ENCODE results near the gene C2orf92. TPM values are rescaled to one million over a fixed set of nuclear protein-coding genes. Genes with fewer than 3 reads are reported as not detected.

C2orf92 gene
- total RNA-seq, 1 donor from 2014 or later, result 10.0 TPM

DNA sequence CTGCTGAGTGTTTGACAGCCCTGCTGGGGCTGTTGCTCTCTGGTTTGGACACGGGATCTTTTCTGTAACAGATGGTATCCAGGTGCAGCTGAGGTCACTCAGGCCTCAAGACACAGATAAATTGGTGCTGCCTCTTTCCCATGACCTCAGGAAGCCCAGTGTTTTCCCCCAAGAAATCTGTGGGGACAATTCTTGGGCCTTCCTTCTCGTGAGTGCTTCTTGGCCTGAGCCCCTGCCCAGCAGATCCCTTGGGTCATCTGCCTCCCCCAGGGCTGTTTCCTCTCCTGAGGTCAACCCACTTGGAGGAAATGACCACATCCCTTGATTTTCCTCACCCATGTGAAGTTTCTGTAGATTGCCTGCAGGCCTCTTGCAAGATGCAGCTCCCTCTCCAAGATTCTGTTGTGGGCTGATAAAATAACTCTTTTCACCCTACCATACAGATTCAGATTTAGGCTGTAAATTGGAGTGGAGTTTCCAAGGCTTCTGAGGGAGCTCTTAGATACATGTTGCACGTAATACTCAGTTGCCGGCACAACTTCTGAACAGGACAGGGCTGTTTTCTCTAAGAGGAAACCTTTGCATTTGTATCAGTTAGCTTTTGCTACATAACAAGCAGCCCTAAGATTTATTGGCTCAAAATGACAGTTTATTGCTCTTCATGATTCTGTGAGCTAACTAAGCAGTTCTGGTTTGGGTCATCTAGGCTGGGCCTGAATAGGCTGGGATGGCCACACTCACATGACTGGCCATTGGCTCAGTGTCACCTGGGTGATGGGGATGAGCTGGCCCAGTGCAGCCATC lies 57.0 kb downstream of the C2orf92 start:
- intact Hi-C loops (cut with micrococcal nuclease), result no loop called here

- intact Hi-C loops (cut with micrococcal nuclease), result no loop called here
Measured at GRCh38 chr2:97727296-97727695, 57.8 kb downstream of the C2orf92 start.

GRCh38 chr2:97728091-97728731 lies 58.7 kb downstream of the C2orf92 start:
- intact Hi-C loops (cut with micrococcal nuclease), result no loop called here

GRCh38 chr2:97730245-97730644 lies 60.7 kb downstream of the C2orf92 start:
- intact Hi-C loops (cut with micrococcal nuclease), result no loop called here

DNA sequence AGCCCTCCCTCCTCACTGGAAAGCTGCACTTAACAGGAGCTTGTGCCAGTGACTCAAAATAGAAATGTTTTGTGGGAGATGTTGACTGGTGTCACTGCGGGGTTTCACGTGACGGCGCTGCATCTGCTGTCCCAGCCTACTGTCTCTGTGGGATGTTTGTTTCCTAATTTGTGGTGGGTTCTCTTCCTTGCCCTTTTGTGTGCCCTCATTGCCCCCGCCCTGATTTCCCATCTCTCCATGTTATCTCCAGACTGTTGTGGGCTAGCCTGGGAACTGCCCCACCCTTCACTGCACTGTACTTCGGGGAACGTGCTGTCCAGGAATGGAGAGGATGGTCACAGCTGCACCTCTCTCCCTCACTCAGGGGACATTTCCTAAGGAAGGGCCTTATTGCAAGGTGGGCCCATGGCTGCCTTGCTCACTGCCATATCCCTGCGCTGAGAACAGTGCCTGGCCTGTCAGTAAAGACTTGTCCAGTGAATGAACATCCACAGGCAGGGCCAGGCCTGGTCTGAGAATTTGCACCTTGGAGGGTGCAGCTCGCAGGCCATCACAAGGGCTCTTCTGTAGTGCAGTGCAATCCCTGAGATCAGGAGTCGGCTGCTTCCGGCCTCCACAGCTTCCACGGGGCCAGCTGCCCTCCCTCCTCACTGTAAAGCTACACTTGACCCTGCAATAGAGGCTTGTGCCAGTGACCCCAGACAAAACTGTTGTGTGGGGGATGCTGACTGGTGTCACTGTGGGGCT lies 61.9 kb downstream of the C2orf92 start:
- intact Hi-C loops (cut with micrococcal nuclease), result no loop called here

- intact Hi-C loops (cut with micrococcal nuclease), result no loop called here
Measured at GRCh38 chr2:97732436-97733340, 63.2 kb downstream of the C2orf92 start.

DNA sequence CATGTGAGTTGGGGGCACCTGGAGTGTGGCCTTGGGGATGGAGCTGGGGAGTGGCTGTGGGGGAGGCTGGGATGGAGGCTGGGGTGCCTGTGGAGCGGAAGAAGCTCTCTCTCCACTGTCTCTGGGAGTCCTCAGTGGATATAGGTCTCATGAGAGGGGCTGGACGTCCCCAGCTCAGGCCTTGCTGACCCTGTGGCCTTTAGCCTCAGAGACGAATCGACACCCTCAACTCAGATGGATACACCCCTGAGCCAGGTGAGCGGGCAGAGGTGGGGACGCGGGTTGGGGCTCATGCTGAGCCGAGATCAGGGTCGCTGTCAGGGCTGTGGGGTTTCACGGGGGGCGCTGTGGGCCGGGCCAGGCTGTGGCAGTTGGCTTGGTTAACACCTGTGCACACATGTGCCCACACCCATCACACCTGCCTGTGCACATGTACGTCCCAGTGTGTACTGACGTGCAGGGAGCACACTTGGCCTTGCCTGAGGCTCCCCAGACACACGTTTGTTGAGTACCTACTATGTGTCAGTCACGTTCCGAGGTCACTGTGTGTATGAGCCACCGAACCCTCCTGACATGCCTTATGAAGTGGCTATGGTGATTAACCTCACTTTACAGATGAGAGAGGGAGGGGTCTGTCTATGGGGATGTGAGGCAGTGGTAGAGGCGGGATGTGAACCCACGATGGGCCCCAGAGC lies 64.0 kb downstream of the C2orf92 start:
- intact Hi-C loops (cut with micrococcal nuclease), result no loop called here

GRCh38 chr2:97734061-97735051 lies 64.8 kb downstream of the C2orf92 start:
- intact Hi-C loops (cut with micrococcal nuclease), result no loop called here

GRCh38 chr2:97735161-97735561 lies 65.6 kb downstream of the C2orf92 start:
- intact Hi-C loops (cut with micrococcal nuclease), result no loop called here

- intact Hi-C loops (cut with micrococcal nuclease), result no loop called here
Measured at GRCh38 chr2:97736185-97736584, 66.7 kb downstream of the C2orf92 start.

DNA sequence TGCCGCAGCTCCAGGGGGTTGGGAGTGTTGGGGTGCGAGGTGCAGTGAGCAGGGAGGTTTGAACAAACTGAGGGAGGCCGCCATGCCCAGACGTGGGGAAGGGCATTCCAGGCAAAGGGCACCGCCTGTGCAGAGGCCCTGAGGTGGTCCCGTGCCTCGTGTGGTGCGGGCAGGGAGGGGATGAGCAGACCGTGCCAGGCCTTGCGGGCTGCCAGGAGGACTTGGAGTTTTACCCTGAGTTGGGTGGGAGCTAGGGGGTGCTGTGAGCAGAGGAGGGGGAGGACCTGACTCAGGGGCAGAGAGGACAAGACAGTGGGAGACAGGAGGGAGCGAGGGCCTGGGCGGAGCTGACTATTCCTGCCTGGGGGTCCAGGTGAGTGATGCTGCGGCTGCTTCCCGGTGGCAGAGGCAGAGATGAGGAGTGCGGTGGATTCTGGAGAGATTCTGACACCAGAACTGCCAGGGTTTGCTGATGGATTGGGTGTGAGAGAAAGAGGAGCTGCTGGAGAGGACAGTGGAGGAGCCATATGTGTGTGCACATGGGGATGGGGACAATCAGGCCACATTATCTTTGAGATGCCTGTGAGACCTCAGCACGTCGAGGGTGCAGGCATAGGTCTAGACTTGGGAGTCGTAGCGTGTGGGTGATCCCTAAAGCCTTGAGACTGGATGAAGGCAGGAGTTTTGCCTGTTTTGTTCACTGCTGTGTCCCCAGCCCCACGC lies 67.3 kb downstream of the C2orf92 start:
- intact Hi-C loops (cut with micrococcal nuclease), result no loop called here

DNA sequence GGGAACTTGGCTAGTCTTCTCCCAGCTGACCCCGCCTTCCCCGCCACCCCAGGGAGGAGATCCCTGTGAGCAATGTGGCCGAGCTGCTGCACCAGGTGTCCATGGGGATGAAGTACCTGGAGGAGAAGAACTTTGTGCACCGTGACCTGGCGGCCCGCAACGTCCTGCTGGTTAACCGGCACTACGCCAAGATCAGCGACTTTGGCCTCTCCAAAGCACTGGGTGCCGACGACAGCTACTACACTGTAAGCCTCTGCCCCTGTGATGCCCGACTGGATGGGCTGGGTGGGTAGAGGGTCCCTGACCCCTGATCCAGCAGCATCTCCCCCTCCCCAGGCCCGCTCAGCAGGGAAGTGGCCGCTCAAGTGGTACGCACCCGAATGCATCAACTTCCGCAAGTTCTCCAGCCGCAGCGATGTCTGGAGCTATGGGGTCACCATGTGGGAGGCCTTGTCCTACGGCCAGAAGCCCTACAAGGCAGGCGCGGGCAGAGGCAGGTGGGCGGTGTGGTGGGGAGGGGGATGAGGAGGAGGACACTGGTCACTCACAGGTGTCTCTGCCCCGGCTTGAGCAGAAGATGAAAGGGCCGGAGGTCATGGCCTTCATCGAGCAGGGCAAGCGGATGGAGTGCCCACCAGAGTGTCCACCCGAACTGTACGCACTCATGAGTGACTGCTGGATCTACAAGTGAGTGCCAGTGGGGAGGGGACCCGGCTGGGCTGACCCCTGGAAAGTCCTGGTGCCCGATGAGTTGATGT lies 68.1 kb downstream of the C2orf92 start:
- intact Hi-C loops (cut with micrococcal nuclease), result no loop called here

DNA sequence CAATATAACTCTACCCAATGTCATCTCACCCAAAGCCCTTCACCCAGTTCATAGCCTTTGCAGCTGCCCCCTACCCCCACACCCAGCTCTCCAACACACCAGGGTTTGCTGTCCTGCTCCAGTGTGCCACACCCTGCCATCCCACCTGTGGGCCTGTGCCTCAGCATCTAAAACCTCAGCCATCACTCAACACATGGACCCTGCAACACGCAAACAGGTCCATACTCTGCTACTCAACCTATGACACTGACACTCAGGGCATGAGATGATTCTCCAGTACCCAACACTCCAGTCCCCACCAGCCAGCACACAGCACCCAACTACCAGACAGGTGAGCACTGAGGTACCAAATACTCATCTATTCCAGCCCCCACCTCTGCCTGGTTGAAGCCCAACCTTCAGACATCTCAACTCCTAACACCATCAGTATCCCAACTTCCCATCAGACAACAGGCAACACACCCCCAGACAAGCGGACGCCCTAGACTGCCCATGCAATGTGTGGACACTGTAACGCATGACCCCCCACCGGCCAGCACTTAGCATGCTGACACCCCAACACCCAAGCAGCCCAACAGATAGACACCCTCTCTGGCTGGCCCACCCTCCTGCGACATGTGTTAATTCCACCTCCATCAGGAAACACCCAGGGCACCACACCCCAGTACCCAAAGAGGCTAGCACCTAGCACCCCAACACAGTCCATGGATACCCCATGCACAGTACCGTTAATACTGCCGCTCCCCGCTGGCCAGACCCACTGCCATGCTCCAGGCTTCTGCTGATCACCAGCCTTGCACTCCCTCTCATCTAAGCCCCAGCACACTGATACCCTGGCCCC lies 68.9 kb downstream of the C2orf92 start:
- intact Hi-C loops (cut with micrococcal nuclease), result no loop called here

- intact Hi-C loops (cut with micrococcal nuclease), result no loop called here
Measured at GRCh38 chr2:97739020-97739892, 69.7 kb downstream of the C2orf92 start.

DNA sequence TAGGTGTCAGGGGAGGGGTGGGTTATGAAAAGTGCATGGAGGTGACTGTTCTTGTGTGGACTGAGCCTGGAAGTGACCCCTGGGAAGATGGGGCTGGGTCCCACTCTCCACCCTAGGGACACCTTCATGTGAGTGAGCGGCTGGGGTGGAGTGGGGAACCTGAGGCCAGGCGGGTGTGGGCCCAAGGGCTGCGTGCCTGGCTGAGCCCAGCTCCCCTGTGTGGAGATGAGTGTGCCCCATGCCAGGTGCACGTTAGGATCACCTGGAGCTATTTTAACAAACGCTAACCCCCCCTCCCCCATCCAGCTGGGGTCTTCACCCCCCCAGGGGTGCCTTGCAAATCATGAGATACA lies 70.4 kb downstream of the C2orf92 start:
- intact Hi-C loops (cut with micrococcal nuclease), result no loop called here

DNA sequence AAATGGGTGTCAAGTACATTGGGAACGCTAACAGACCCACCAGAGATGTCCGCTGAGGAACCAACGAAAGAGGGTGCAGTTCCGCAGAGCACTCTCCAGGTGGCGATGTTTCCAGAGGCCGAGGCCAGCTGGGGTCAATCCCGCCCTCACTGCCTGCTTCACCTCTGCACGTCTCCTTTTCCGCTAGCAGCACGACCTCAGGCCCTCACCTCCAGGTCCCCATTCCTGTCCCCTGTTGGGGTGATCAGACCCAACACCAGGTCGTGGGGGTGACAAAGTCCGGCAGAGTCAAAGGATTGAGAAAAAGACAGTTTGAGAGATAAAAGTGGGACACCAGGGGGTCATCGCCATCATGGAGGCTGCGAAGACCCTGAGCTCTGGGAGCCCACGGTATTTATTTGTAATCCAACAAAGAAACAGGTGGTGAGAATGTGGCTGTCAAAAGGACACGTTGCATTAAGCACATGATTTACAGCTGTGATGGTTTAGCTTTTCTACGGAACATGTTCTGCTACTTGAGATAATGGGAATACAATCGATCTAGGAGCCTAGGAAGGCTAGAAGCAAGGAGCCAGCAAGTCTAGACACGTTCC lies 71.2 kb downstream of the C2orf92 start:
- intact Hi-C loops (cut with micrococcal nuclease), result no loop called here
